OCI-LY3 (cell line): ENCODE results near the gene KLF2.

Source experiments
- H2AFZ ChIP-seq: fragments of 200-600, 300-600 bp; shearing (Covaris generic); 2 replicates; pipeline ENCODE4 v1.6.0; 2014; ENCODE audit warnings: antibody characterized with exemption, low read depth, low read length
- H3K27ac ChIP-seq: fragments of 200-600, 300-600 bp; sonication (generic); 2 replicates; pipeline ENCODE4 v1.5.1; 2014; ENCODE audit warnings: mild to moderate bottlenecking, low read length, moderate library complexity, mixed read lengths
- H3K27me3 ChIP-seq: fragments of 200-600, 300-600 bp; sonication (generic); 2 replicates; pipeline ENCODE4 v1.6.1; 2014; ENCODE audit warnings: low read depth, low read length, mixed read lengths
- H3K36me3 ChIP-seq: fragments of 200-600, 300-600 bp; sonication (generic); replicated peaks from 2 replicates; pipeline ENCODE3; 2014; ENCODE audit warnings: low read depth, low read length, mixed read lengths
- H3K4me1 ChIP-seq: fragments of 300-600, 200-600 bp; sonication (generic); 2 replicates; pipeline ENCODE4 v1.6.1; 2014; ENCODE audit warnings: low read length, mixed read lengths
- H3K4me2 ChIP-seq: fragments of 200-600, 300-600 bp; sonication (generic); 2 replicates; pipeline ENCODE4 v1.6.1; 2014; ENCODE audit warnings: low read length, mixed read lengths
- H3K4me3 ChIP-seq: fragments of 300-600, 200-600 bp; sonication (generic); 2 replicates; pipeline ENCODE4 v1.5.1; 2014; ENCODE audit warnings: antibody characterized with exemption, mild to moderate bottlenecking, low read length, moderate library complexity
- H3K79me2 ChIP-seq: fragments of 300-600, 200-600 bp; shearing (Covaris generic); 2 replicates; pipeline ENCODE4 v1.6.1; 2014; ENCODE audit warnings: mild to moderate bottlenecking, low read length, mixed read lengths
- H3K9ac ChIP-seq: fragments of 300-600, 200-600 bp; shearing (Covaris generic); 2 replicates; pipeline ENCODE4 v1.6.0; 2014; ENCODE audit warnings: mild to moderate bottlenecking, low read length, moderate library complexity
- H3K9me3 ChIP-seq: fragments of 200-600, 300-600 bp; shearing (Covaris generic); 2 replicates; pipeline ENCODE4 v1.6.1; 2014; ENCODE audit warnings: low read length, mixed read lengths; ENCODE audit not compliant: insufficient read depth
- H4K20me1 ChIP-seq: fragments of 200-600, 300-600 bp; sonication (generic); 2 replicates; pipeline ENCODE4 v1.6.1; 2016; ENCODE audit warnings: low read length, mixed read lengths; ENCODE audit not compliant: insufficient read depth
- CTCF ChIP-seq: fragments of 200-600, 300-600 bp; sonication (generic); IDR thresholded peaks from 2 replicates; pipeline ENCODE4 v1.5.1; 2014; ENCODE audit warnings: antibody characterized with exemption, low read length, low read depth
- EZH2phosphoT487 ChIP-seq: fragments of 200-600 bp; shearing (Covaris generic); IDR thresholded peaks from 2 replicates; pipeline ENCODE4 v1.6.1; 2018; ENCODE audit warnings: antibody characterized with exemption, mixed run types, low read depth

Gene KLF2

GRCh38 chr19:16369306-16369663, 44.7 kb downstream of the KLF2 start:
- no peaks in the 10 kb centered on the region for H3K9me3 ChIP-seq
- peaks cover 72% of the 10 kb centered on the region for H3K27me3 ChIP-seq
- peaks cover 15% of the 10 kb centered on the region for H3K36me3 ChIP-seq
- no peak overlapping the region for H3K4me3 ChIP-seq
- no peak overlapping the region for H2AFZ ChIP-seq
- TF ChIP-seq EZH2phosphoT487, result no peak
- TF ChIP-seq CTCF, result no peak
- H3K27ac ChIP-seq, result no peak overlapping the region
- H3K4me2 ChIP-seq, result no peak overlapping the region
- H3K4me1 ChIP-seq, result peaks cover 63% of the 10 kb centered on the region
- H4K20me1 ChIP-seq, result peaks cover 96% of the 10 kb centered on the region
- no peaks in the 10 kb centered on the region; the same call in 1 of the 2 replicates for H3K79me2 ChIP-seq
- H3K9ac ChIP-seq, result no peak overlapping the region

GRCh38 chr19:16369664-16370576, 45.3 kb downstream of the KLF2 start:
- Histone ChIP-seq H2AFZ (no peak overlapping the region), H3K4me3 (no peak overlapping the region), H3K27ac (no peak overlapping the region), H3K9me3 (no peaks in the 10 kb centered on the region), H3K9ac (no peak overlapping the region), H3K4me2 (no peak overlapping the region), H3K79me2 (no peaks in the 10 kb centered on the region; the same call in 1 of the 2 replicates), H3K4me1 (peaks cover 63% of the 10 kb centered on the region), H3K27me3 (peaks cover 66% of the 10 kb centered on the region), H4K20me1 (peaks cover 96% of the 10 kb centered on the region), H3K36me3 (peaks cover 19% of the 10 kb centered on the region)
- no peak for TF ChIP-seq CTCF
- TF ChIP-seq EZH2phosphoT487, result no peak; the same call in 1 of the 2 replicates

- Histone ChIP-seq H4K20me1 (peaks cover 96% of the 10 kb centered on the region), H3K9ac (no peak overlapping the region), H3K36me3 (peaks cover 25% of the 10 kb centered on the region), H3K79me2 (no peaks in the 10 kb centered on the region; the same call in 1 of the 2 replicates), H3K4me2 (peak overlapping the region; percentile 37), H3K27me3 (peaks cover 57% of the 10 kb centered on the region), H3K27ac (no peak overlapping the region), H2AFZ (no peak overlapping the region), H3K4me1 (peaks cover 58% of the 10 kb centered on the region), H3K9me3 (no peaks in the 10 kb centered on the region), H3K4me3 (no peak overlapping the region)
- no peak for TF ChIP-seq CTCF
- no peak for TF ChIP-seq EZH2phosphoT487
These were observed 46.2 kb downstream of the KLF2 start for GRCh38 chr19:16370641-16371391.

- Histone ChIP-seq H3K9ac (no peak overlapping the region), H3K4me2 (peak overlapping the region; percentile 37), H3K27ac (no peak overlapping the region), H2AFZ (no peak overlapping the region), H3K9me3 (no peaks in the 10 kb centered on the region), H3K4me3 (0 out of 2 replicates have a peak overlapping the region, but pooled peaks have one; percentile 5), H3K36me3 (peaks cover 26% of the 10 kb centered on the region), H3K4me1 (peaks cover 50% of the 10 kb centered on the region), H3K79me2 (no peaks in the 10 kb centered on the region; the same call in 1 of the 2 replicates), H3K27me3 (peaks cover 52% of the 10 kb centered on the region), H4K20me1 (peaks cover 95% of the 10 kb centered on the region)
- TF ChIP-seq CTCF, result no peak
- TF ChIP-seq EZH2phosphoT487, result no peak
These were observed 46.9 kb downstream of the KLF2 start for GRCh38 chr19:16371540-16371986.
